ENCODE data around the gene OR1D5. TPM values are rescaled to one million over a fixed set of nuclear protein-coding genes. Genes with fewer than 3 reads are reported as not detected.
"Not testable (repeated sequence)": the region's sequence is repeated elsewhere in the genome, so short reads cannot be mapped to it uniquely, and the experiment has no call there.

The OR1D5 gene, protein sequence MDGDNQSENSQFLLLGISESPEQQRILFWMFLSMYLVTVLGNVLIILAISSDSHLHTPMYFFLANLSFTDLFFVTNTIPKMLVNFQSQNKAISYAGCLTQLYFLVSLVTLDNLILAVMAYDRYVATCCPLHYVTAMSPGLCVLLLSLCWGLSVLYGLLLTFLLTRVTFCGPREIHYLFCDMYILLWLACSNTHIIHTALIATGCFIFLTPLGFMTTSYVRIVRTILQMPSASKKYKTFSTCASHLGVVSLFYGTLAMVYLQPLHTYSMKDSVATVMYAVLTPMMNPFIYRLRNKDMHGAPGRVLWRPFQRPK
- not detected for total RNA-seq
- not detected for polyA plus RNA-seq

DNA sequence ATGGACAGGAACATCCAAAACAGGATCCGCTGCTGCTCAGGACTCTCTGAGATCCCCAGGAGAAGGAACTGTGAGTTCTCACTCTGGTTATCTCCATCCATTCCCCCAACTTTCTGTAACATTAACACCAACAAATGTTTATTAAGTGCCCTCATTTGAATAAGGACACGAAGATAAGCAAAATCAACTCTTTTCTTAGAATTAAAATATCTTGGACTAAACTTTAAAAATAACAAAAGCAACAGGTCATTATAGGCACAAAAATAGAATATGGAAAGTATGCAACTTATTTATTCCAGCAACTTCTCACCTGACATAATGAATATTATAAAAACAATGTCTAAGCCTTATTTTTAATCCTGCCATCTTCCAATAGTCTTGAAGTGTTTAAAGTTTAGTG, at the start of gene OR1D5:
TSS of gene OR1D5 (minus strand) at position 101 of the 400 bp plus-strand sequence. CDS start at position 101, 0 bp downstream.
- DNase-seq; H3K9me3 ChIP-seq (ENCODE audit: control insufficient read depth in 1 of 2, low read length in 2 of 2); H3K4me1 ChIP-seq (ENCODE audit: insufficient read depth, low read length); H3K4me3 Mint-ChIP-seq; H3K27ac ChIP-seq (ENCODE audit: low read depth, low read length); H3K9me3 Mint-ChIP-seq; H3K27me3 Mint-ChIP-seq; H3K27me3 ChIP-seq (ENCODE audit: insufficient read depth, low read length); POLR2A ChIA-PET (ENCODE audit: partially characterized antibody); CTCF ChIA-PET (ENCODE audit: partially characterized antibody); H3K4me3 ChIP-seq (ENCODE audit: low read length in 2 of 2); H3K36me3 Mint-ChIP-seq; H3K4me1 Mint-ChIP-seq; H3K27ac Mint-ChIP-seq; H3K36me3 ChIP-seq (ENCODE audit: insufficient read depth, low read length); intact Hi-C loops (cut with micrococcal nuclease): not testable (repeated sequence)

DNA sequence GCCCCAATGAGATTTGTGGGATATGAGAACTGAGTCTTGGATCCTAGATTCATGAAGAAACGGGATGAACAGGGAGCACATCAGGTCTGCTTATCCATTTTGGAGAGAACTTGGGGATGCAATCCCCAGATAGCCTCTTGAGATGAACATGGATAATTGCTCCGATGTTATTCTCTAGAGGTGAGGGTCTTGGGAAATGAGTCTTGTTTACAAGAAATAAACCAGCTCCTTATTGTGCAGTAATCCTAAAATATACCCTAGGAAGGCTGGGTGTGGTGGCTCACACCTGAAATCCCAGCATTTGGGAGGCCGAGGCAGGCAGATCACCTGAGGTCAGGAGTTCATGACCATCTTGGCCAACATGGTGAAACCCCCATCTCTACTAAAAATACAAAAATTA, 40.9 kb upstream of the OR1D5 start, which contains the start of gene OR1D2:
TSS of gene OR1D2 (minus strand) at position 101 of the 400 bp plus-strand sequence. CDS start 11,426 bp downstream, outside the sequence.
- Histone ChIP-seq H3K9me3 (ENCODE audit: control insufficient read depth in 1 of 2, low read length in 2 of 2) (no peaks in the 10 kb centered on the region), H3K4me1 (ENCODE audit: insufficient read depth, low read length) (no peaks in the 10 kb centered on the region), H3K4me3 (ENCODE audit: low read length in 2 of 2) (no peak within 1 kb of the TSS), H3K27me3 (ENCODE audit: insufficient read depth, low read length) (peaks cover 3% of the 10 kb centered on the region), H3K27ac (ENCODE audit: low read depth, low read length) (no peak within 1 kb of the TSS), H3K36me3 (ENCODE audit: insufficient read depth, low read length) (no peaks in the 10 kb centered on the region)
- no peak within 1 kb of the TSS for H3K4me3 Mint-ChIP-seq
- intact Hi-C loops (cut with micrococcal nuclease) = no loop called here
- peaks cover 4 to 42% (median 29%) of the 10 kb centered on the region in 8 donors for H3K9me3 Mint-ChIP-seq
- POLR2A ChIA-PET (ENCODE audit: partially characterized antibody) = no interaction called here
- H3K27me3 Mint-ChIP-seq = peaks cover 7 to 18% of the 10 kb centered on the region in 2 donors
- H3K27ac Mint-ChIP-seq = no peak within 1 kb of the TSS
- H3K4me1 Mint-ChIP-seq = no peaks in the 10 kb centered on the region
- H3K36me3 Mint-ChIP-seq = peaks cover 0 to 10% of the 10 kb centered on the region in 2 donors
- CTCF ChIA-PET (ENCODE audit: partially characterized antibody) = no interaction called here
- no peak for DNase-seq

DNA sequence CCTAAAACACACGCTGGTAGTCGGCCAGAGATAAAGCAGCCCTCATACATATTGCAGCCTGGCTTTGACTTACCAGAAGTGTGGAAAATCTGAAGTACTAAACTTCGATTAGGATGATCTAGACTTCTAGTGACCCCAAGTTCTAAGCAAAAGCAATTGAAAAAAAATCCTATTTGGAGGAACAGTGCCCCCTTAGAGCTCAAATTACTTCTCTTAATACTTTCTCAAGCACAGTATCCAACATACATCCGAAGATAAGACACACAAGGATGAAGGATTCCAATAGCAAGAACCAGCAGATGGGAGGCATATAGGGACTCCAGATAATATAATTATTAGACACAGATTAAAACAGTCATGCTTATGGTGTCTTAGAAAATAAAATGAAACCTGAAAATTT, 10.4 kb upstream of the OR1D5 start:
- CTCF ChIA-PET (ENCODE audit: partially characterized antibody); H3K36me3 Mint-ChIP-seq; H3K4me3 ChIP-seq (ENCODE audit: low read length in 2 of 2); intact Hi-C loops (cut with micrococcal nuclease); H3K27ac Mint-ChIP-seq; DNase-seq; H3K27me3 ChIP-seq (ENCODE audit: insufficient read depth, low read length); H3K4me1 ChIP-seq (ENCODE audit: insufficient read depth, low read length); H3K4me3 Mint-ChIP-seq; H3K27ac ChIP-seq (ENCODE audit: low read depth, low read length); H3K9me3 ChIP-seq (ENCODE audit: control insufficient read depth in 1 of 2, low read length in 2 of 2); H3K36me3 ChIP-seq (ENCODE audit: insufficient read depth, low read length); POLR2A ChIA-PET (ENCODE audit: partially characterized antibody); H3K4me1 Mint-ChIP-seq: not testable (repeated sequence)
- H3K9me3 Mint-ChIP-seq = peaks cover 0 to 13% (median 5%) of the 10 kb centered on the region in 8 donors
- H3K27me3 Mint-ChIP-seq = peaks cover 5 to 16% of the 10 kb centered on the region in 2 donors

DNA sequence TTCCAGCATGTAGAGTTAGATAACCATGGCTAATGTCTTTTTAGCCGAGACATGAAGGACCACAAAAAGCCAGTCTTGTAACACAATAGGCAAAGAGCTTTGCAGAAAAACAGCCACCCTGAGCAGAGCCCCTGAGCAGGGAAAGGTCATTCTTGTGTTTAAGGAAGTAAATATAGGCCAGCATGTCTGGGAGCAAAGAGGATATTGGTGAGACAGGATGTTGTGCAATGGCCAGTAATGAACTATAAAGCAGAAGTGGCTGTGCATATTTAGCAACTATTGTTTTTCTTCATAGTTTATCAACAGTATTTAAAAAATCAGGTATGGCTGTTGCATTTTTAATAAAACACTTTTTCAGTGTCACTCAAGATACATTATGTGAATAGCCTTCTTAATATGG, 1.8 kb upstream of the OR1D5 start:
- H3K4me3 Mint-ChIP-seq; POLR2A ChIA-PET (ENCODE audit: partially characterized antibody); DNase-seq; H3K4me1 ChIP-seq (ENCODE audit: insufficient read depth, low read length); H3K9me3 ChIP-seq (ENCODE audit: control insufficient read depth in 1 of 2, low read length in 2 of 2); H3K4me1 Mint-ChIP-seq; H3K27ac ChIP-seq (ENCODE audit: low read depth, low read length); CTCF ChIA-PET (ENCODE audit: partially characterized antibody); H3K27me3 Mint-ChIP-seq; intact Hi-C loops (cut with micrococcal nuclease); H3K36me3 Mint-ChIP-seq; H3K9me3 Mint-ChIP-seq; H3K36me3 ChIP-seq (ENCODE audit: insufficient read depth, low read length); H3K4me3 ChIP-seq (ENCODE audit: low read length in 2 of 2); H3K27ac Mint-ChIP-seq; H3K27me3 ChIP-seq (ENCODE audit: insufficient read depth, low read length): not testable (repeated sequence)

DNA sequence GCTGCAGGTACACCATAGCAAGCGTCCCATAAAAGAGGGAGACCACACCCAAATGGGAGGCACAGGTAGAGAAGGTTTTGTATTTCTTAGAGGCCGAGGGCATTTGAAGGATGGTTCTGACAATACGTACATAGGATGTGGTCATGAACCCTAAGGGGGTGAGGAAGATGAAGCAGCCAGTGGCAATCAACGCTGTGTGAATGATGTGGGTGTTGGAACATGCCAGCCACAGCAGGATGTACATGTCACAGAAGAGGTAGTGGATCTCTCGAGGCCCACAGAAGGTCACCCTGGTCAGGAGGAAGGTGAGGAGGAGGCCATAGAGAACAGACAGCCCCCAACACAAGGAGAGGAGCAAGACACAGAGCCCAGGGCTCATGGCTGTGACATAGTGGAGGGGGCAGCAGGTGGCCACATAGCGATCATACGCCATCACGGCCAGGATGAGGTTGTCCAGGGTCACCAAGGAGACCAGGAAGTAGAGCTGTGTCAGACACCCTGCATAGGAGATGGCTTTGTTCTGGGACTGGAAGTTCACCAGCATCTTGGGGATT, 506 bp downstream of the OR1D5 start:
- H3K9me3 Mint-ChIP-seq; H3K27ac ChIP-seq (ENCODE audit: low read depth, low read length); H3K4me1 ChIP-seq (ENCODE audit: insufficient read depth, low read length); POLR2A ChIA-PET (ENCODE audit: partially characterized antibody); H3K36me3 ChIP-seq (ENCODE audit: insufficient read depth, low read length); H3K4me1 Mint-ChIP-seq; H3K36me3 Mint-ChIP-seq; H3K4me3 Mint-ChIP-seq; CTCF ChIA-PET (ENCODE audit: partially characterized antibody); H3K27me3 ChIP-seq (ENCODE audit: insufficient read depth, low read length); H3K9me3 ChIP-seq (ENCODE audit: control insufficient read depth in 1 of 2, low read length in 2 of 2); H3K27me3 Mint-ChIP-seq; intact Hi-C loops (cut with micrococcal nuclease); DNase-seq; H3K4me3 ChIP-seq (ENCODE audit: low read length in 2 of 2); H3K27ac Mint-ChIP-seq: not testable (repeated sequence)

DNA sequence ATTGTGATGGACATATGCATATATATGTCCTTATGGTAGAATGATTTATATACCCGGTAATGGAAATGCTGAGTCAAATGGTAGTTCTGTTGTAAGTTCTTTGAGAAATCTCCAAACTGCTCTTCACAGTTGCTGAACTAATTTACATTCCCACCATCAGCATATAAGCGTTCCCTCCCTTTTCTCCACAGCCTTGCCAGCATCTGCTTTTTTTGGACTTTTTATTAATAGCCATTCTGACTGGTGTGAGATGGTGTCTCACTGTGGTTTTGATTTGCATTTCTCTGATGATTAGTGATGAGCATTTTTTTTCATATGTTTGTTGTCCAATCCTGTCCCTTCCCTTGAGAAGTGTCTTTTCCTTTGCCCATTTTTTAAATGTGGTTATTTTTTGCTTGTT, 8.5 kb downstream of the OR1D5 start:
- H3K9me3 ChIP-seq (ENCODE audit: control insufficient read depth in 1 of 2, low read length in 2 of 2); H3K27ac ChIP-seq (ENCODE audit: low read depth, low read length); H3K4me3 ChIP-seq (ENCODE audit: low read length in 2 of 2); H3K27me3 ChIP-seq (ENCODE audit: insufficient read depth, low read length); H3K4me3 Mint-ChIP-seq; POLR2A ChIA-PET (ENCODE audit: partially characterized antibody); H3K4me1 Mint-ChIP-seq; CTCF ChIA-PET (ENCODE audit: partially characterized antibody); H3K36me3 ChIP-seq (ENCODE audit: insufficient read depth, low read length); H3K36me3 Mint-ChIP-seq; H3K4me1 ChIP-seq (ENCODE audit: insufficient read depth, low read length); H3K27me3 Mint-ChIP-seq; H3K9me3 Mint-ChIP-seq; H3K27ac Mint-ChIP-seq; intact Hi-C loops (cut with micrococcal nuclease); DNase-seq: not testable (repeated sequence)

DNA sequence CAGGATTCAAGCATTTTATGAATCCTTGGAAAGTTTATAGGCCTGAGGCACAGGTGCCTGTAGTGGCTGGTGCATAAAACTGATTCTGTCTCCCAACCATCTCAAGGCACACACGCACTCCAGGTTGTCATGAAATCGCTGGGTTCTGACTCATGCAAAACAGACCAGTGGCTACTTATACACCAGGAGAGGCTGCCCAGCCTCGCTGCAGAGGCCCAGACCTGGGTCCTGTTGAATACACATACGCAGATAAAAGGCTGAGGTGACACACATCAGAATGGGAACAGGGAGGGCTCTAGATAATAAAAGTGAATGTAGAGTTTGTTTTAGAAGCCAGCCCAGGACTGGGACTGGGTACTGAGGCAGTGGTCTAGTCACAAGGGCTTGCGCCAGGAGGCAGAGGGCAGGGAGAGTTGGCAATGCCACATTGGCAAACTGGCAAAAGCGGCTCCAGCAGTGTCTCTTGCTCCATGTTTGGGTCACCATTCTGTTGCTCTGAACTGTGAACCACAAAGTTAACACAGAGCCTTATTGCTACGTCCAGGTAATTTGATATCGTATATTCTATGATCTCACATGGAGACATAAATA, 13.6 kb downstream of the OR1D5 start:
- no peaks in the 10 kb centered on the region for H3K9me3 ChIP-seq (ENCODE audit: control insufficient read depth in 1 of 2, low read length in 2 of 2)
- H3K36me3 Mint-ChIP-seq = peaks cover 0 to 4% of the 10 kb centered on the region in 2 donors
- H3K4me3 ChIP-seq (ENCODE audit: low read length in 2 of 2) = peak overlapping the region; percentile 66 to 94
- intact Hi-C loops (cut with micrococcal nuclease) = loop anchor here (5.0 kb wide), 4 partner anchors 598 to 798 kb away; partner anchors contain the start of genes EMC6, NCBP3 and TAX1BP3
- H3K36me3 ChIP-seq (ENCODE audit: insufficient read depth, low read length) = no peaks in the 10 kb centered on the region
- H3K4me3 Mint-ChIP-seq = peak overlapping the region; percentile 89 to 96 (median 94)
- peaks cover 0 to 14% (median 6%) of the 10 kb centered on the region in 4 donors for H3K4me1 Mint-ChIP-seq
- peaks cover 0 to 3% (median 0%) of the 10 kb centered on the region in 8 donors for H3K9me3 Mint-ChIP-seq
- no peaks in the 10 kb centered on the region for H3K27me3 ChIP-seq (ENCODE audit: insufficient read depth, low read length)
- H3K27ac Mint-ChIP-seq = peak overlapping the region in 1 of 7 donors; percentile 33
- ChIA-PET POLR2A (ENCODE audit: partially characterized antibody) (interaction anchor here (1.8 kb wide), 1 partner anchor 235 kb away, joined by 4 read pairs; no protein-coding TSS in a partner anchor), CTCF (ENCODE audit: partially characterized antibody) (interaction anchor here (1.0 to 1.1 kb wide), 4 partner anchors 9 to 600 kb away, joined by 3 to 7 read pairs (median 3); no protein-coding TSS in a partner anchor)
- DNase-seq = no peak
- peaks cover 15% of the 10 kb centered on the region for H3K4me1 ChIP-seq (ENCODE audit: insufficient read depth, low read length)
- no peaks in the 10 kb centered on the region for H3K27me3 Mint-ChIP-seq
- no peak overlapping the region for H3K27ac ChIP-seq (ENCODE audit: low read depth, low read length)

Data from CD4-positive, alpha-beta memory T cell (primary cell).